Stimulated activated CD4-positive, alpha-beta T cell treated with anti-CD3 and anti-CD28 coated beads, Interleukin-4, amount 100 ng/mL, for 24 hours (primary cell): ENCODE results near the gene UTRN.

Experiments used
- DNase-seq: peaks from one replicate; pipeline ENCODE4 v3.0.0-alpha.2; 2020

Gene UTRN

DNA sequence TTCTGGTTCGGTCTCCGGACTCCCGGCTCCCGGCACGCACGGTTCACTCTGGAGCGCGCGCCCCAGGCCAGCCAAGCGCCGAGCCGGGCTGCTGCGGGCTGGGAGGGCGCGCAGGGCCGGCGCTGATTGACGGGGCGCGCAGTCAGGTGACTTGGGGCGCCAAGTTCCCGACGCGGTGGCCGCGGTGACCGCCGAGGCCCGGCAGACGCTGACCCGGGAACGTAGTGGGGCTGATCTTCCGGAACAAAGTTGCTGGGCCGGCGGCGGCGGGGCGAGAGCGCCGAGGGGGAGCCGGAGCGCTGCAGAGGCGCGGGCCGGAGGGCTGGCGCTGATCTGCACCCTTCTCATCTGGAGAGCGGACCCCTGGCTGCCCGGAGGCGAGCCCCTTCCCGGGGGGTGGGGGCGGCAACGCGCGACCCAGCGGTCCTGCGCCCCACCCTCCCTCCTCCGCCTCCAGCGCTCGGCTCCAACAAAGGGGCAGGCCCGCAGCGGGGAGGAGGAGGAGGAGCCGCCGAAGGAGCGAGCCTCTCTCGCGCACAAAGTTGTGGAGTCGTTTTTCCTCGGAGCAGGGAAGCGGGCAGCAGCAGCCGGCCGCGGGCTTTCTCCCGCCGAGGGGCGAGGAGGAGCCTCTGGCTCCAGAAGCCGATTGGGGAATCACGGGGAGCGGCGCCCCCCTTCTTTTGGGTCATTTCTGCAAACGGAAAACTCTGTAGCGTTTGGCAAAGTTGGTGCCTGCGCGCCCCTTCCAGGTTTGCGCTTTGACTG, at the start of gene UTRN:
UTRN (plus strand) TSS at position 553 of the 765 bp plus-strand sequence. CDS start 6,494 bp downstream, outside the sequence.
- DNase-seq: peak; percentile 42

DNA sequence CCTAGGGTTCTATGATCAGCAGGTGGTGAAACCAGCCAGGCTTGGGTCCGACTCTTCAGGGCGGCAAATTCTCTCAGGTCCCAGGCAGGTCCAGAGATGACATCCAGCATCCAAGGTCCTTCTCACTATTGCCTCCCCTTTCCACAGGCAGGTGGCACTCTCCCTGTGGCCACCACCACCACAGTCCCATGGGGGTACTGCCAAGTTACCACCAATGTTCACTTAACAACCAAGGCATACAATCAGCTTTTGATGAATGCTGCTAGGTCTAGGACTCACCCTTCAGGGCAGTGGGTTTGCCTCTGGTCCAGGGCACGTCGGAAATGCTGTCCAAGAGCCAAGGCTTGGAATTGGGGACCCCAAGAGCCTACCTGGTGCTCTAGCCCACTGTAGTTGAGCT, 40.4 kb upstream of the UTRN start:
- no peak for DNase-seq

DNA sequence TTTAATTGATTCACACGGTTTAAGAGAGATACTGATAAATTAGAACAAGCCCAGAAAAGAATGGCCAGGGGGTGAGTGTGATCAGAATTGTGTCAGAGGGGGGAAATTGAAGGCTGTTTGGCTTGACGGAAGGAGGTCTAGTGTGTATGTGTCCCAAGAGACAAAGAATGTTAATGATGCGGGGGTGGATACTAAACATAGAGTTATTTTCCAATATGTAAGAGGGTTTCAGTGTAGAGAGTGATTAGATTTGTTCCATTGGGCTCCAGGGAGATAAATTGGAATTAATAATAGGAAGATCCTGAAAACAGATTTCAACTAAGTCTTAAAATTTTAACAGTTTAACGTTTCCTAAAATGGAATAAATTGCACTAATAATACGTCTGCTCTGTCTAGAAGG, 38.1 kb upstream of the UTRN start:
- no peak for DNase-seq

DNA sequence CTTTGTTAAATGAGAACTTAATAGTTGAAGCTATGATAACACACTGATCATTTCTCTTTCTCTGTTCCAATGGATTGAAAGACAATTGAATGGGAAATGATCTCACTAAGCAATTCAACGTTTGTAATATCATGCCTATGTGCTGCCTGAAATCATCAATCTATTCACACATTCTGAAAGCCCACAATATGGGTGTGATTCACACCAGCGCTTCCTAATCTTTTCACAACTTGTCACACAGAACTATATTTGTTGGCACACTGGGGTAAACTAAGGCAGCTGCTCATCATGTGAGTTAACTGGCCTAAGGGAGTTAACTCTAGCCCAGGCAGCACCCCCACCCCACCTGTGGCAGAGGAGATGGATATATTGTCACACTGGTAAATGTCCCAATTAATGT, 37.1 kb upstream of the UTRN start:
- DNase-seq: peak; percentile 5

DNA sequence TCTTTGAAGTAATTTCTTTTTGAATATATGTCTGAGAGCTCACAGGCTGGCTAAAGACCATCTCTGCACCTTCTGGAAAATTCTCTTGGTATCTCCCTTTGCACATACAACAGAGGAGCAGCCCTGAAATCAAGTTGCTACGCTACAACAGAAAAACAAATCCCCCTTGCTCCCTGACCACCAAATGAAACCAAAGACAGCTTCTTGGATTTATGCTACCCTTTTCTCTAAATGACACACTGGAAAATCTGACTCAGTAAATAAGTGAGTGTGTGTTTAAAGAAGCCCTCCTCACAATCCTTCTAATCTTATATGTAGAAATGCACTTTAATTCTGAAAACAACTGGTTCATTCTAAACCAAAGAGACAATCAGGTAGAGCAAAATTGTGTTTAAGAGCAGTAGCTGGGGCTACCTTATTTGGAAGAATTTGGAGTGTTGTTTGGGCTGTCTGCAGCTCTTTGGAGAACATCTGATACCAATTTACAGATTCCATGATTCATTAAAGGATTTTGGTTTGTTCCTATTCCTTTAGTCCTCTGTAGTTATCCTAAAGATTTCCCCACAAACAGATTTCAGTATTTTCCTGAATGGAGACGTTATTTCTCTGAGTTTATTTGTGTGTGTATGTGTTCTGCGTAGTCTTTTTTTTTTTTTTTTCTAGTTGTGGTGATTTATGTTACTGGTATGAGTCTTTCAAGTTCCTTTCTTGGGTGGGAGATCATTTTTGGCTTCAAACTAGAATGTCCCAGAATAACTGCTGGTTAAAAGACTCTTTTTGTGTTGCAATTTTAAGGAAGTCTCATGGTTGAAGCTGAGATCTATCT, 36.4 kb upstream of the UTRN start:
- DNase-seq: peak; percentile 5

DNA sequence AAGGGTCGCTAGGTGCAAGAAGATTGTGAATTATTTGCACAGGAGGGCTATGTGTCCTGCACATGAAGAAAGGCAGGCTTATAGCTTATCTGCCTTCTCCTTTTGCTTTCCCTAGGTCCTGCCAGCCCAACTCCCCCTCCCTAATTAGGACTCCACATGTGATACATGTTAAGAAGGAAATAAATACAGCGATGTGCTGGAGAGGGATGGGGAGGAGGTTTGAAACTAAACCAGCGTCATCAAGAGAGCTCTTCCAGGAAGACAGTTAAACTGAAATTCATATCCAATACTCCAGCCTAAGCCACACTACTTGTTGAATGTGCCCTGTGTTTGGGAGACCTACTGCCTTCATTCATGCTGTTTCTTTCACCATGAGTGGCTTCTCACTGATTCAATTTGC, 34.9 kb upstream of the UTRN start:
- DNase-seq: no peak

DNA sequence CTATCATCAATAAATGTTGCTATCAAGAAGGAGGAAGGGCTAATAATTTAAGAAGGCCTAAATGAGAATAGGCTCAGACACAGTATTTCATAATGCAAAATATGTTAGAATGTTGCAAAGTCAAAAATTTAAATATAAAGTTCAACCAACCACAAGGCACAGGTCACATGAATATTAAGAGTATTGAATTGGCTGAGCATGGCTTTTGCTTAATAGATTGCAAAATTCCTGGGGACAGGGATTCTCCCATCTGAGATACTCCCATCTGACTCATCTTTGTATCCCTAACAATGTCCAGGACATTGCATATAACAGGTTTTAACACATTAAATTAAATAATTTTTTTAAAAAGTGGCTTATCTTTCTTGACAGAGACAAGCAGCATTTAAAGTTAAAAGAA, 32.9 kb upstream of the UTRN start:
- DNase-seq: no peak

DNA sequence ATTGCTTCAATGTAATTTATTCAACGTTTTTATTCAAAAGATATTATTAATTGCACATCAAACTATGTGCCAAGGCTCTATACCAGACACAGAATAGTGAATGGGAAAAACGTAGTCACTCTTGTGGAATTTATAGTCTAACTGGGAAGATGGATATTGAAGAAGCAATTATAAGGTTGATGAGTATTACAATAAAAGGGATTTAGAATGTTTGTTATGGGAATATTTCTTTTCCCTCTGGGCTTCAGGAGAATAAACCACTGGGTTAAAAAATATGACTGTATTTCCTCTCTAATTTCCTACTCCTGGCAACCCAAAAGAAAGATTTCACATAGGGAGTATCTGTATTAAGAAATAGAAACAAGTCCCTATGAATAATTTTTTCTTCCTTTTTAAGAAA, 25.1 kb upstream of the UTRN start:
- DNase-seq: no peak

DNA sequence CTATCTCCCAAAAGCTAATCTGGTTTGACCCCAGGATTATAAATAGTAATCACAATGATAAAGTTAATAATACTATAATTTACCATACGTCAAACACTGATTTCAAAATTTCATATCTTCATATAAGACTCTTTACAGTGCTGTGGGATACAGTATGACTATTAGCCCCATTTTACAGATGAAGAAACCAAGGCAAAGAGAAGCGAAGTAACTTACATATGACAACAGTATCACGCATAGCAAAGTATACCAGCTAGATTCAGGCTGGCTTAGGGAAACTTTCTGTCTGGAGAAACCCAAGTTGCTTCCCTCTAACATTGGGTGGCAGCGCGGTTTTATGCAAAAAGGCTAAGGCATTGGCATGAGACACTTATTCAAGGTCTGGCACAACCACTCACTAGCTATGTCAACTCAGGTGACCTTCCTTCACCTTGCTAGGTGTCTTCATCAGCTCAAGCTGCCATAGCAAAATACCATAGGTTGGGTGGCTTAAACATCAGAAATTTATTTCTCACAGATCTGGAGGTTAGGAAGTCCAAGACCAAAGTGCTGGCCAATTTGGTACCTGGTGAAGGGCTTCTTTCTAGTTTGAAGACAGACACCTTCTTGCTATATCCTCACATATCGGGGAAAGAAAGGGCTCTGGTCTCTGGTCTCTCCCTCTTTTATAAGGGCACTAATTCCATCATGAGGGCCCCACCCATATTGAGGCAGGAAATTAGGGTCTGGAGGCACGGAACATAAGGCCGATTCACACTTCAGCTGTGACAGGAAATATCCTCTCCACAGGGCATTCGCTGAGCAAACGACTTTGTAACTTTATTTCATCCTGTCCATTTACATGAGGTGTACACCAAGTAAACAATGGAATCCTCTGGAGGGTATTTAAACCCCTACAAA, 22.4 kb upstream of the UTRN start:
- DNase-seq: peak; percentile 20

DNA sequence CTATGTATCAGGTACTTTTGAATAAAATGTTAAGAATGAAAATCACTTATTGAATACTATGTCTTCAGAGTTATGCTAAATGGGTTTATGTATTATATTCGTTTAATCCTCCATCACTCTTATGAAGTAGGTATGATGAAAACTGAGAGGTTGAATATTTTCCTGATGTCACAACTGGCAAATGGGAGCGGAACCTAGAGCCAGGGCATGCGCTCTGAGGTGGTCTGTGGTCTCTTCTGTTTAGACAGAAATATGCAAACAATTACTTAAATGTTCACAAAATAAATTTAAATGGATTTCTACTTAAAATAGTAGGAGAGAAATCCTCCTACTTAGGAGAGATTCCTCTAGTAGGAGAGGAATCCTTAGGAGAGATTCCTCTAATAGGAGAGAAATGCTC, 21.3 kb upstream of the UTRN start:
- no peak for DNase-seq

DNA sequence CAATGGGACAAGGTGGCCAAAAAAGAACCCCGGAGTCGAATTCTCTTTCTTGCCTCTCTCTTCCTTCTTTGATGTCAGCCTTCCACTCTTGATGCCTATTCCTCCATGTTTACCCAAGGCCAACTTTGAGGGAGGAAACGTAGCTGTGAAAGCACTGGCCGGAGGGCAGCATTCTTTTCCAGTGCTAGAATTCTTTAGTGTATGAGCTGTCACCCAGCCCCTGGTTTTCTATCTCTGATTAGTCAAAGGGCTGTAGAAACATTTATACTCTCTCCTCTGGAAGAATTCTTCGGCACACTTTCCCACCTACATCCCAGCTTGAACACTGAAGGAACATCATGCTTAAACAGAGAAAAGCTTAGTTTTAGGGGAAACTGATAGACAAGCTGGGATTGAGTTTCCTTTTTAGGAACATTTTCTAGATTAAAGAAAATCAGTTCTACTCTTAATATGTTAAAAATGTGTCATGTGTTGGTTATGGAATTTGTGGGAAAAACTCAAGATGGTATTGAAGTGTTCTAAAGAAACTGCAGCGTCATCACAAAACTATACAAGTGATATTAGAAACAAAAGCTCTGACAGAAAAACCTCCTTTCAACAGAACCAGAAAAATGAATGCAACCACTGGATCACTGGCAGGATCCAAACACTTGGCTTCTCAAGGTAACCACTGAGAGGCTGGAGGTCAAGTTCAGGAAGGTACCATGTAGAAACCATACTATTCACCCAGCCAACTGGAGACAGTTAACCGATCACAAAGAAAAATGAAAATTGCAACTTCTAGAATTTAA, 20.7 kb upstream of the UTRN start:
- DNase-seq: no peak

DNA sequence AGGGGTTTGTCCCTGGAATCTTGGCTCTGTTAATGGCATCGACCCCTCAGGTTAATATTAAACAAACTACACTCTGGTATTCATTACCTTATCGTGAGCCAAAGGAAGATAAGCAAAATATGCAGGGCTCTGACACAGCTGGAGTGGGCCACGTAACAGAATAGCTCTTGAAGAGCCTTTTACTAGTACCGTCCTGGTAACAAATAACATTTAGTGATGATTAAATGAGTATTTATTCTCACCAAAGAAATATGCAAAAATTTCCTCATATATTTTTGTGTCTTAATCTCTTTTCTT, 20.1 kb upstream of the UTRN start:
- no peak for DNase-seq

DNA sequence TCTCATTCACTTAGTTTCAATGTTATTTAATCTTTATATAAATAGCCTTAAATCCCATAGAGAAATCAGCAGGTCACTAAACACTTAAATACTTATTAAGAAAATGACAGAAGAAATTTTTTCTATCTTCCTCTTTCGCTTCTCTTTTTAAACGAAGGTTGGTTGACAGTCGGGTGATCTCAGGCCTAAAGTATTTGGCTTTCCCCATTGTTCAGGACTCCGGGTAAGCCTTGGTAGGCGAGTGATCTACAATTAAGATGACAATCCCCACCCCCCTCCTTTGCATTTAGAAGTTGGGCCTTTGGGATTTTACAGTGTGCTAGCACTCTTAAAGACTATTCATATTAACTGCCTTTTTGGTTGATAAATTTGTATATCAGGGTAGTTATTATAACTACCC, 19.7 kb upstream of the UTRN start:
- no peak for DNase-seq

DNA sequence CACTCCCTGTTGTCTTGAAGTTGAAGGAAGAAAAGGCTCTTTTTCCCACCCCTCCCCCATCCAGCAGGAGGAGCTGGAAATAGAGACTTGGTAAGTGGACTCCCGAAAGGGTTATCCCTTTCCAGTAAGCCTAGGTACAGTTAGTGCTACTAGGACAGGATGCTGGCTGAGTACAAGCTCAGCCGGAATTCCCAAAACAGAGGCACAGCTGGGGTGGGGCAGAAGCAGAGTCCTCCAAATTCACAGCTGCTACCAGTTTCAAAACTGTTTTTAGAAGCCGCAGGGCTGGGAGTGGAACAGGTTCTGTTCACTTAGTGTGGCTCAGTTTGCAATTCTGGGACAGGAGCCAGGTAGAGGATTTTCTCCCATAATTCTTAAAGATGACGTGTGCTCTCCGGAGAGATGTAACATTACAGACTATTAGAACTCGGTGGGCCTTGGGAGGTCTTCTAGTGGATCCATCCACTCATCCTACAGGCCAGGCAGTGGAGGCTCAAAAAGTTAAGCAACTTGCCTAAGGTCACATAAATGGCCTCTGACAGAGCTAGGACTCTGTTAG, 19.0 kb upstream of the UTRN start:
- no peak for DNase-seq

DNA sequence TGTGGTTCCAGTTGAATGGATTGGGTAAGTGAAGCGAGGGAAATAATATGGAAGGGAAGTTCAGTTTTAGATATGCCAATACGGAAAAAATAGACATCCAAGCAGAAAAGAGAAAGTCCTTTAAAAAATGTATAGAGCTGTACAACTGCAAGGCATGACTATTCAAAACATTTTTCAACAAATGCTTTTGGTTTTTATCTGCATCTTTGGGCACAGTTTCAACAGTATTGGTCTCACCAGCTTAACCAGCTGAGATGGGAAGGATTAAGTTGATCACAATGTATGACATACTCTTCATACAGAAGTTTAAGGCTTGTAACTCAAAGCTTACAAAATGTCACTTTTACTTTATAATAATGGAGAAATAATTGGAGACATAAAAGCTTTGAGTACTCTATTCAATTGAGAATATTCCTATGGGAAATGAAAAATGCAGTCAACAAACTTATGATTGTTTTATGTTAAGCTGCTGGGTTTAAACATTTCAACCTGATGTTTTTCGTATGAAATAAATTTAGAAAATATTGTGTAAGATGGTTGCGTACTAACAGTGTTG, 16.3 kb upstream of the UTRN start:
- no peak for DNase-seq

DNA sequence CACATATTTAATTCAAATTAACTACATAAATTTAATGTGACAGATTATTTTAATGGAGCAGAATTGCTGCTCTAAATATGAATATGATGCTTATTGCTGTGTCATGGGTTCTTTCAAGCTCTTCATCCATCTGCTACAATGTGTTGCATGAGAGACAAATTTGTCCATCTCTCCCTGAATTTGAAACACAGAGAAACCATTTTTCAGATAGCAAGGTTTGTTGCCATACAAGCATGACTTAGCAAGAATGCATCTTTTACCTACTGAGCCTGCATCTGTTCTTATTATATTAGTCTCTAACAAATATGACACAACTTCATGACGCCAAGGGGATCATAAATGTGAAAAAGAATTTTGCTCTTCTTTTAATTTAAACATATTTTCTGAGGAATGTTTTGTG, 8.0 kb upstream of the UTRN start:
- DNase-seq: no peak

DNA sequence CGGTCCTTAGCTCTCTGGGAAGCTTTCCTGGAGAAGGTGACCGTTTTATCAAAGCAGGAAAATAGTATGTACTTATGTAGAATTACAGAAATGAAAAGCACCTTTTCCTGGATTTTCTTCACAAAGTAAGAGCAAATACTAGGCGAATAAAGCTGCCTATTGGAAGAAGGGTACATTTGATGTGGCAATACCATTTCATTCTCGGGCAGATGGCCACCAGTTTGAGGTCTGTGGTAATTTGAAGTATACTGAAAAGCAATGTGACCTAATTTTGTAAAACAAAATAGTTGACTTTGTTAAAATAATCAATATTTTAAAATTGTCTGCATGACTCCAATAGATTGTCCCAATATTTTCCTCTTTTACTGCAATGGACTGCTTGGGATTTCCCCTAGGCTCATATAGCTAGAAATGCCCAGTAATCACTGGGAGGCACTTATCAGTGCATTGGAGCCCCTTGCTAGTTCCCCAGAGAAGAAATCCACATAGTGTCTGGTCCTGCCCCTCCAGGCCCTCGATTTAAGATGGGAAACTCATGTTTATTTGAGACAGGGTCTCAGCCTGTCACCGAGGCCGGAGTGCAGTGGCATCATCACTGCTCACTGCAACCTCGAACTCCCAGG, 7.4 kb upstream of the UTRN start:
- no peak for DNase-seq

DNA sequence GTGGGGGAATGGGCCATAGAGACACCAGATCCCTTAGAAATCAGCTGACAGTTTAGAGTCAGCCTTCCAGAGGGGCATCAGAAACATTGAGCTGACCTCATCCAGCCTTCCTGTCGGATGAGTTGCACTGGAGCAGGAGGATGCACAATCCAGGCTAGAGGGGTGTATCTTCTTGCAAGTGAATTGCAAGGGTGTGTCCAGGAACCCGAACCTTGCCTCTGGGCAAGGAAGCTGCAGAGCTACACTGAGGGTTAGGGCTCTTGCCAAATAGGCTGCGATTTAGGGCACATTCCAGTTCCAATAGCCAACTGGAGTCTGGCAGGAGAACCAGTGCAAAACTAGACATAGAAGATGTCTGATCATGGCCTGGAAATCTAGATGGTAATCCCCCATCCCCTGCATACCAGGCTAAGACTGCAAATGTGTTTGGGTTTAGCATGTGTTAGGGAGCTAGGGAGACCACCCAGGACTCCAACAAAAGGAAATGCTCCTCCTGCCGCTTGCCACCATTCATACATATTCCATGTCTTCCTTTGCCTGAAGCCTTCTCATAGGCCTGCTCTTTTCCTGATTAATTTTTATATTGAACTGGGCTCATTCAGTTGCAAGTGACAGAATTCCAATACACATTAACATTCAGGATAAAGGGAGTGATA, 6.3 kb upstream of the UTRN start:
- no peak for DNase-seq

DNA sequence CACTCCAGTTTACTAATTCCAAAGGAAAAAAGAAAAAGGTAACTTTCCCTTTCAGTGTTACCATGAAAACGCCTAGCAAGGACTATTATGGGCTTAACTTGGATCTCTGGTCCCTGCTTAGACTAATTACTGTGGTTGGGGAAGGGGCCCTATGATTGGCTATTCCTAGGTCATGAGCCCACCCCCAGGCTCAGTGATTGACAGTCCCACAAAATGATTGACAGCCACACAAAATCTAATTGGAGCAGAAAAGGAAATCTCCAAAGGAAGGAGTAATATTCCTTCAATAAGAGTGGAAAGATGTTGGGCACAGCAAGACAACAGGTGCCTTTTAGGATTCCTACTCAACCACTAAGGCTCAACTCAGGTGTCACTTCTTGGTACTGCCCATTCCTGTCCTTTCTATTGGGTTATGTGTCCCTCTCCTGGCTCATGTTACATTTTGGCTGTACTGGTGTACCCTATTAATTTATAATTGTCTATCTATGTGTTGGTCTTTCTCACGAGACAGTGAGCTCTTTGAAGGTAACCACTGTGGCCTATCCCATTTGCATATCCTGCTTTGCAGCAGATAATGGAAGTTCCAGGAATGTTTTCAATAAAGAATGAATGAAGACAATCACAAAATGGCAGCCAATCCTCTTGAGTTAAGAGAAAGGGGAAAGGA, 5.5 kb upstream of the UTRN start:
- DNase-seq: no peak
